ENCODE measurements around the gene KIAA0513.
"Not testable (repeated sequence)": the region's sequence is repeated elsewhere in the genome, so short reads cannot be mapped to it uniquely, and the experiment has no call there.

The KIAA0513 gene

DNA sequence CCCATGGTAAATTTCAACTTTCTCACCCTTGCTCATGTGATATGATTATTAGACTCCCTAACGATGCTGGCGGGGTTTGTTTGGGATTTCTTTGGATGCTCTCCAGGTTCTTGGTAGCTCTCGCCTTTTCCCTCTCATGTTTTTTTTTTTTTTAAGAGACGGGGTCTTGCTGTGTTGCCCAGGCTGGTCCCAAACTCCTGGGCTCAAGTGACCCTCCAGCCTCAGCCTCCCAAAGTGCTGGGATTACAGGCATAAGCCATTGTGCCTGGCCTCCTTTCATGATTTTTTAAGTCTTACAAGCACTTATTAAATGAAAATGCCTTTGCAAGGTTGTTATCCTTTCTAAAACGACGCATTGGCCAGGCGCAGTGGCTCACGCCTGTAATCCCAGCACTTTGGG lies 24.1 kb downstream of the KIAA0513 start:
- no peak for DNase-seq

DNA sequence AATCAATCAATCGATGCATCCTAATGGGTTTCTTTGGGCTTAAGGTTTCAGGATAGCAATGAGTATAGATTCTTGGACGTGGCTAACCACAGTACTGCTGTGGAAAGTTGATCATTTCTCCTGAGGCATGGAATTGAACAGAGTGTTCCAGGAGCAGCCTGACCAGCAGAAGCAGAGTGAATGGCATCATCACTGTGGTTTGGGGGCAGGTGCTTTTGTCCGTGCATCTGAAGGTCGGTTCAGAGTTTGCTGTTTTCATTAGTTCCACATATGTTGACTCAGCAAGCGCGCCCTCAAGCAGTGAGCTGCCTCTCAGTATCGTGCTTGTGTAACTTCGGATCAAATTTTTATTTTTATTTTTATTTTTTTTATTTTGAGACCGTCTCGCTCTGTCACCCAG lies 24.9 kb downstream of the KIAA0513 start:
- no peak for DNase-seq

GRCh38 chr16:85054321-85054720 lies 26.7 kb downstream of the KIAA0513 start:
- not testable (repeated sequence) for DNase-seq

DNA sequence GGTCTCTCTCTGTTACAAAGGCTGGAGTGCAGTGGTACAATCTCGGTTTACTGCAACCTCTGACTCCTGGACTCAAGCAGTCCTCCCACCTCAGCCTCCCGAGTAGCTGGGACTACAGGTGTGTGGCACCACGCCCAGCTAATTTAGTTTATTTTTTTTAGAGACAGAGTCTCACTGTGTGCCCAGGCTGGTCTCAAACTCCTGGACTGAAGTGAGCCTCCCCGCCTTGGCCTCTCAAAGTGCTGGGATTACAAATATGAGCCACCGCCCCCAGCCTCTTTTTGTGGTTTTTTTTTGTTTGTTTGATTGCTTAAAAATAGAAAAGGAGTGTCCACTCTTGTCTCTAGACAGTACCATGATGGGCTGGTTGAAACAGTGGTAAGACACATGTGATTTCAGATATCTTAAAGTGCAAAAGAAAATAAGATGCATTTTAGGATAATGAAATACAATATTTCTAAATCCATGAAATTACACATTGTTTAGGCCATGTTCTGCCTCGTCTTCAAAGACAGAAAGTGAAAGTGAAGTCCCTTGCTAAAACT lies 27.4 kb downstream of the KIAA0513 start:
- no peak for DNase-seq

DNA sequence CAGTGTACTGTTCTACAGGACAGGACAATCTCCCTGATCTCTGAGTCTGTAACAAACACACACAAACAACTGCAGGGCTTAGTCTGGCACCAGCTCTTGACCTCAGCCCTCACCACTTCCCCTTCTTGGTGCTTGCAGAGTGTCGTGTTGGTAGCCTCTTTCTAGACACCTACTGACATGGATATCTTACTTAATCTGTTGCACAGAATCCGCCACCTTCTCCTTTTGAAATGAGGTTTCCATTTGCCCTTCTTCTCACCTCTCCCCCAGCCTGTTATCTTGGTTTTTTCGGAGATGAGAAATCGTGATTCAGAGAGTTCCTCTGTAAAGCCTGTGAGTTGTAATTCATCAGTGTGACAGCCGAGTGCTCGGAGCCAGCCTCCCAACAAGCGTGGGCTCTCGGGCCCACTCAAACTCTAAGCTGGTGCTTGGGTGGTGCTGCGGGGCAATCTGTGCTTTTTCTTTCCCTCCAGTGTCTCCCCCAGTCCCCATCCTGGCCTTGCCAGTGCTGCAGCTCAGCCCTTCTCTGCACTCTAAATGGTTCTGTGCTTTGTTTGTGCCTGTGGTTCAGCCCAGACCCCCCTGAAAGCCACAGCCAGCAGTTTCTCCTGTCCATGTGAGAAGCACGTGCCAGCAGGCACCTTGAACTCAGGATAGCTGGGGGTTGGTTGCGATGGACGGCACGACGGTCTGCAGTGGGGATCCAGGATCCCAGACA lies 28.1 kb downstream of the KIAA0513 start:
- no peak for DNase-seq

GRCh38 chr16:85056211-85056748 lies 28.7 kb downstream of the KIAA0513 start:
- peak; percentile 51 for DNase-seq

DNA sequence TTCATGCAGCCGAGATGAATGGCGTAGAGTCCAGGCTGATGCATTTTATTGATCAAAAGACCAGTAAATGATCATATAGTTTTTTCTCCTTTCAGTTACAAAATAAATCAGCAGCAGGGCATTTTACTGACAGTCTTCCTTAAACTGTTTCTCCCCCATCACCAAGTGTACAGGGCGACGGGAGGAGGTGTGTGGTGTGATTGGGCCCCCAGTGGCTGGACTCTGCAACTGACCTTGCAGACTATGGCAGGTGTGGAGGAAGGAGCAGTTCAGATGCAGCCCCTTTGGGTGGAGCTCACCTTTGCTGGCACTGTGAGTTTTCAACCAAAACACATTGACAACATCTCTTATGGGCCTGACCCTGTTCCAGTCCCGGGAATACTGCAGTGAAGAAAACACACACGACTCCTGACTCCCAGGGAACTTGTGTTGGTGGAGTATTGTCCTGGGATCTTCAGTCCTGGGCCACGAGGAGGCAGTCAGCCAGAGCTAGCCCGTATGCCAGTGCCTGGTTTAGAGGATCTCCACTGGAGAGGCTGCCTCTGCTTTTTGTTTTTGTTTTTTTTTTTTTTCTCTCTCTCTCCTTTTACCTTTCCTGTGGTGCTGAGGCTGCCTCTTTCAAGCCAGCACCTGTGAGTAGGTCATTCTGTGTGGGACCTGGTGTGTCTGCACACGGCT lies 29.8 kb downstream of the KIAA0513 start:
- peak; percentile 34 for DNase-seq

DNA sequence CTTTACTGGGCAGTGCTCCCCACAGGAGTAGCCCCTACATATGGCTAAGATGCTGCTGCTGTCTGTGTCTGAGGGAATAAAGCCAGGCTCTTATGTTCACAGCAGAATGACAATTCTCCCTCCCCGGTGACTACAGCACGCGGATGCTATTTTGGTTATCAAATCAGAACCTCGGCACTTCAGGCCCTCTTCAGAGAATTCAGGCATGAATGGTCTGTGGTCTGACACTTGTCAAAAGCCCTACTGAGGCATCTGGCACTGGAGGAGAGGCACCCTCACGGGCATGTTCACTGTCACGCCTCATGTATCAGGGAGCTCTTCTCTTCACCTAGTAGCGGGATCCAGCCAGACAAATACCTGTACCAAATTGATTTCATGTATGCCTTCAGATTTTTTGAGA lies 30.4 kb downstream of the KIAA0513 start:
- no peak for DNase-seq

GRCh38 chr16:85058909-85059308 lies 31.3 kb downstream of the KIAA0513 start:
- DNase-seq, result no peak

DNA sequence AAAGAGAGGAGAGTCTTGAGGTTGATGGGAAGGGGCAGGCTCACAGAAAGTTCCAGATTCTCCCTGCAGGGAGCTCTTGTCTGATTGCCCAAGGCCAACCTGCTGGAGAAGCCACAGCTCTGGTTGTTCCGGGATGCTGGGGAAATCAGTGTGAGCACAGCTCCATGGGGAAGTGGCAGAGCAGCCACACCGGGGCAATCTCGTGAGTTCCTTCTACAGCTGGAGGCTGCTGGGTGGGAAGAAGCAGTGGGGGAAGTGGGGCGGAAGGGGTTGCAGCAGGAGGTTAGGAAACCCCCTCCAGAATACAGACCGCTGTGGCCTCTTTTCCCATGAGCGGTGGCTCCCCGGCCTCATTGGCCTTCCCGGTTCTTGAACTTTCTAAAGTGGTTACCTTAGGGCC lies 34.0 kb downstream of the KIAA0513 start:
- no peak for DNase-seq

GRCh38 chr16:85062323-85062722 lies 34.7 kb downstream of the KIAA0513 start:
- no peak for DNase-seq

GRCh38 chr16:85062845-85063244 lies 35.2 kb downstream of the KIAA0513 start:
- DNase-seq, result no peak

GRCh38 chr16:85064186-85064585 lies 36.6 kb downstream of the KIAA0513 start:
- no peak for DNase-seq

- no peak for DNase-seq
These were observed 37.5 kb downstream of the KIAA0513 start for GRCh38 chr16:85065099-85065498.

DNA sequence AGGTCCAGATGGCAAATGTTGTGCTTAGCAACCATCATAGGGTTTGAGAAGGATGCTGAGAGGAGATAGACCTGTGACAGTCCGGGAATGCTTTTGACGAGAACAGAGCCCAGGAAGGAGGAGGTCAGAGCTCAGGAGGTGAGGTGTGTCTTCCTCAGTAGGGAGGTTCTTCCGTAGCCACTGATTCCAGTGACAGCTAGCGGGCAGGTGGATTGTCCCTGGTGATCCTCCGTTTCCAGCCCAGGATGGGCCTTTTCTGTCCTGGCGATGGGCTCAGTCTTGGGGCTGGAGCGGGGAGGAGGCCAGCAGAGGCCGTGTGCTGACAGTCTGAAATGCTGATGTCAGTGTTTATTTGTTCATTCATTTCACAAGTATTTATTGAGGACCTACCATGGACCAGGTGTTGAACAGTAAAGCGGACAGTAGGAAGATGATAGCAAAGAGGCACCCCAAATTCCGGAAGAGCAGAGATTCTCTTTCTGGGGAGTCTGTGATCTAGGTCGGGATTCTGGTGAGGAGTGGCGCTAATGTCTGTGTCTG lies 38.8 kb downstream of the KIAA0513 start:
- DNase-seq, result no peak

GRCh38 chr16:85067024-85067423 lies 39.4 kb downstream of the KIAA0513 start:
- DNase-seq, result no peak

DNA sequence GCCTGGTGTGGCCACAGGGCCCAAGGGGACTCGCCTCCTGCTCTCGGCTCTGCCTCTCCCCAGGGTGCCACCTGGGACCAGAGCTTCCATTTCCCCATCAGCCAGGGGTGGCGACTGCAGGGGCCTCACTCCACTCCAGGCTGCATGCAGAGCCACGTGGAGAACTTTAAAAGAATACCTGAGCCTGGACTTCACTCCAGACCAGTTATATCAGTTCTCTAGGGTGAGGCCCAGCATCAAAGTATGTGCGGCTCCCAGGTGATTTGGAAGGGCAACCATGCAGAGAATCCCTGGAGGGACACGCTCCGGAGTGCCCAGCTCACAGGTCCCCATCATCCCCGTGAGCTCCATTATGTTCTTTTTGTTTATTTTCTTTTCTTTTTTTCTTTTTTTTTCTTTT lies 39.8 kb downstream of the KIAA0513 start:
- no peak for DNase-seq

DNA sequence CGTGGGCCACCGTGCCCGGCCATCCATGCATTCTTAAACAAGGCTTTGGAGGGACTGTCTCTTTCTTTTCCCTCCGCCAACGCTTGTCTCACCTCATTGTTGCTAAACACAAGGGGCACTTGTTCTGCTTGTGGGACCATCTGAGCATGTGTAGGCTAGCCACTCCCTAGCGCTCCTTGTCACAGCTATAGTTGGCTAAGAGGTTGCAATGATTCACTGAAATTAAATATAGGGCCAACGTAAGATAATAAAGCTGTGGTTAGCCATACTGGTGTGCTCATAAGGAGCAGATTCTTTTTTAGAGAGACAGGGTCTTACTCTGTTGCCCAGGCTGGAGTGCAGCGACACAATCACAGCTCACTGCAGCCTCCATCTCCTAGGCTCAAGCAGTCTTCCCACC lies 41.2 kb downstream of the KIAA0513 start:
- DNase-seq, result no peak

DNA sequence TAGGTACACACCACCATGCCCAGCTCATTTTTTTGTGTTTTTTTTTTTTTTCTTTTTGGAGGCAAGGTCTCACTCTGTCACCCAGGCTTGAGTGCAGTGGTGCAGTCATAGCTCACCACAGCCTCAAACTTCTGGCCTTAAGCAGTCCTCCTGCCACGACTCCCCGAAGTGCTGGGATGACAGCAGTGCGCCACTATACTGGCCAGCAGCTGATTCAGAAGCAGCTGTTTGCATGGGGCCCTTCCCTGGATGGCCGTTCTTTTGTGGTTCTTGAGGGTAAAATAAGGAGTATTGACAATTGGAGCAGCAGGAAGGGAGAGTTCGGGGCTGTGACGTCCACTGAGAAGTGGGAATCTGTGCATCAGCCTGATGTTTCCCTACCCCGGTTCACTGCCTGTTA lies 41.6 kb downstream of the KIAA0513 start:
- no peak for DNase-seq

DNA sequence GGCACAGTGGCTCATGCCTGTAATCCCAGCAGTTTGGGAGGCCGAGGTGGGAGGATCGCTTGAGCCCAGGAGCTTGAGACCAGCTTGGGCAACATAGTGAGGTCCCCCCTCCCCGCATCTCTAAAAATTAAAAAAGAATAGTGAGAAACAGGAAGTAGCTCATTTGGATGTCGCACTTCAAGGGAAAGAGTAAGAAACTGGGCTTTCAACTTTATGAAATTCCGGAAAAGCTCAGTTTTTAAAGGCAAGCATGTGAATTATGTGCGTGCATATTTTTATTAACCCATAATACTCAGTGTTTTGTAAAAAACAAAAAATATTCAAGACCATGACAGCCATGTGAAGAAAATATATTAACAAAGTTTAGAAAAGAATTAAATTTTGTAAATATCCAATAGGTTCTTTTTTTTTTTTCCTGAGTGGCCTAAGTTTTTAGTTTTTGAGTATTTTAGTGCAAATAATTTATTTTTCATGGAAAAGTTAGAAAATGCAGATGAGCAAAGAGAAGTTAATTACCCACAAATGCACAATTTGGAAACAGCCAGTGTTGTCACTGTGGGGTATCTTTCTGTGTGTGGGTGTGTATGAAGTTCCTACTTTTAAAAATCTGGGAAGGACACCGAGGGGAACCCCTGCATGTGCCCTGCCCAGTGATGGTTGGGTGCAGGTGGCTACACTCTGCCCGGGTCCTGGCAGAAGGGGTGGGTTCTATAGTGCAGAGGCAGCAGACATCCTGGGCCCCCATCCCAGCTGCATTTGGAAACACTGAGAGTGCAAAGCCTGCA lies 44.7 kb downstream of the KIAA0513 start:
- DNase-seq, result no peak

DNA sequence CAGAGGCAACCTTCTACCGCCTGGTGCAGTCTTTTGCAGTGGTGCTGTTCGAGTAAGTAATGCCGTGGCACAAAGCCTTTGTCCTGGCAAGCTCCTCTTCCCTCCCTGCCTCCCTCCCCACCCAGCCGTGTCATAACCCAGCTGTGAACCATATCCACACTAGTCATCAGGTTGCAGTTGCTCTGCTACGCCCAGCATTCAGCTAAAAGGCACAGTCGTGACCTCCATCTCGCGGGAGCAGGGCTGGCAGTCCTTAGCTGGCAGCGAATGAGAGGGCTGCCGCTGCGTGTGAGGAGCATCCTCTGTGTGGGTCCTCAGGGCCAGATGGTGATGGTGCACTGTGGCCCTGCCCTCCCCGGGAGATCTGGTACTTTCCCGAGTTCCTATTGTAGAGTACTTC lies 45.4 kb downstream of the KIAA0513 start:
- no peak for DNase-seq

GRCh38 chr16:85074225-85074914 lies 46.8 kb downstream of the KIAA0513 start:
- DNase-seq, result no peak

All from NCI-H82 (cell line).